HCT116 (cell line): ENCODE measurements around the gene CFL1. TPM values are rescaled to one million over a fixed set of nuclear protein-coding genes. Genes with fewer than 3 reads are reported as not detected.
"Not testable (repeated sequence)": the region's sequence is repeated elsewhere in the genome, so short reads cannot be mapped to it uniquely, and the experiment has no call there.

Source experiments
- ATAC-seq: fragments of 200-7000 bp; cut with Tn5 transposase; 2 replicates; pipeline ENCODE4 v1.9.1; 2020; ENCODE audit warnings: mild to moderate bottlenecking, moderate library complexity
- BruUV-seq: library from RNA; stranded (reverse); fragments of 400-500 nt; replicated peaks from 2 replicates; lab custom pipeline; 2021; lab: Mats Ljungman, UMichigan
- CTCF ChIA-PET: fragments of 300-600 bp; sonication (Branson Sonifier 250); formaldehyde crosslinking; loops from one replicate; lab custom pipeline; 2021; ENCODE audit warnings: antibody characterized with exemption; lab: Charles Lee
- POLR2A ChIA-PET: fragments of 300-600, 350-600 bp; sonication (Branson Sonifier 250); formaldehyde crosslinking; loops from one replicate; lab custom pipeline; 2021; ENCODE audit warnings: antibody characterized with exemption; lab: Charles Lee
- RAD21 ChIA-PET, 2 experiments: fragments of 300-600 bp; sonication (Branson Sonifier 250); formaldehyde crosslinking; loops; one replicate each; lab custom pipeline; 2023; ENCODE audit warnings: low total read pairs in 2 of 2; ENCODE audit not compliant: uncharacterized antibody in 2 of 2, unreplicated experiment in 2 of 2, low non-redundant PET in 1 of 2; lab: Charles Lee
- DNase-seq: peaks from one replicate; pipeline ENCODE4 v3.0.0-alpha.2; 2010; ENCODE audit warnings: low read depth, low spot score
- H2AFZ ChIP-seq: fragments of 200-600 bp; shearing (Covaris generic), sonication (generic); 2 replicates; pipeline ENCODE4 v1.6.1; 2017; ENCODE audit warnings: low read depth, mixed run types, mixed read lengths, antibody characterized with exemption, low read length; ENCODE audit not compliant: poor library complexity, severe bottlenecking
- H3K27ac ChIP-seq: 2 replicates; pipeline ENCODE4 v1.5.1; 2012; ENCODE audit warnings: low read depth, low read length
- H3K27me3 ChIP-seq: fragments of 200-600 bp; sonication (generic); 2 replicates; pipeline ENCODE4 v1.6.1; 2016; ENCODE audit warnings: mixed run types, low read length, mixed read lengths; ENCODE audit not compliant: insufficient read depth
- H3K36me3 ChIP-seq, 2 experiments: fragments of 200-500 bp in 1 of 2; fragments of 200-600 bp in 1 of 2; sonication (Bioruptor generic) in 1 of 2; sonication (generic) in 1 of 2; 2 replicates each; pipeline versions ENCODE4 v1.5.1 to v1.6.1; 2014 to 2016; ENCODE audit warnings: low read length in 2 of 2, inconsistent platforms in 1 of 2, mixed read lengths in 1 of 2, mixed run types in 1 of 2; ENCODE audit not compliant: insufficient read depth in 2 of 2, control insufficient read depth in 1 of 2
- H3K4me1 ChIP-seq, 2 experiments: fragments of 200-600 bp in 1 of 2; sonication (generic) in 1 of 2; 2 replicates each; pipeline versions ENCODE4 v1.5.1 to v1.6.1; 2012 to 2017; ENCODE audit warnings: low read length in 2 of 2, inconsistent platforms in 1 of 2, mild to moderate bottlenecking in 1 of 2, mixed read lengths in 1 of 2, mixed run types in 1 of 2, moderate library complexity in 1 of 2; ENCODE audit not compliant: insufficient read depth in 2 of 2, control insufficient read depth in 1 of 2
- H3K4me2 ChIP-seq: fragments of 200-600 bp; sonication (generic); 2 replicates; pipeline ENCODE4 v1.6.1; 2017; ENCODE audit warnings: mixed run types, low read length, mixed read lengths
- H3K4me3 ChIP-seq, 2 experiments: fragments of 200-600 bp in 1 of 2; sonication (generic) in 1 of 2; replicated peaks in 1 of 2; 2 replicates each; pipeline ENCODE4 v1.5.1; 2011 to 2016; ENCODE audit warnings: low read length in 2 of 2, control low read depth in 1 of 2, low read depth in 1 of 2, mild to moderate bottlenecking in 1 of 2, mixed read lengths in 1 of 2, mixed run types in 1 of 2
- H3K79me2 ChIP-seq: fragments of 200-600 bp; sonication (generic); 2 replicates; pipeline ENCODE4 v1.6.1; 2017; ENCODE audit warnings: mild to moderate bottlenecking, mixed run types, low read length, moderate library complexity, mixed read lengths; ENCODE audit not compliant: insufficient read depth
- H3K9ac ChIP-seq: fragments of 200-600 bp; sonication (generic); 2 replicates; pipeline ENCODE4 v1.6.1; 2016; ENCODE audit warnings: low read length, mixed read lengths
- H3K9me2 ChIP-seq: fragments of 200-600 bp; sonication (generic), shearing (Covaris generic); 2 replicates; pipeline ENCODE4 v1.6.1; 2017; ENCODE audit warnings: mixed run types, mild to moderate bottlenecking, moderate library complexity; ENCODE audit not compliant: insufficient read depth
- H3K9me3 ChIP-seq, 2 experiments: fragments of 200-500 bp in 1 of 2; fragments of 200-600 bp in 1 of 2; sonication (Bioruptor generic) in 1 of 2; sonication (generic) in 1 of 2; 2 replicates each; pipeline ENCODE4 v1.6.1; 2014 to 2017; ENCODE audit warnings: low read length in 2 of 2, mixed read lengths in 2 of 2, inconsistent platforms in 1 of 2, low read depth in 1 of 2, mild to moderate bottlenecking in 1 of 2, mixed run types in 1 of 2, moderate library complexity in 1 of 2; ENCODE audit not compliant: control insufficient read depth in 1 of 2, insufficient read depth in 1 of 2
- H4K20me1 ChIP-seq: fragments of 200-600 bp; sonication (generic), shearing (Covaris generic); 2 replicates; pipeline ENCODE4 v1.6.1; 2017; ENCODE audit warnings: mixed run types, mild to moderate bottlenecking, moderate library complexity; ENCODE audit not compliant: insufficient read depth
- ATF3 ChIP-seq: IDR thresholded peaks from 2 replicates; pipeline ENCODE4 v1.6.1; 2012
- MAX ChIP-seq: IDR thresholded peaks from 2 replicates; pipeline ENCODE4 v1.6.1; 2012
- intact Hi-C: fragments of 100-400 bp; cut with micrococcal nuclease; formaldehyde crosslinking; loops from 2 replicates; pipeline ENCODE4 v1.10.0; 2022
- total RNA-seq: library from RNA; stranded (reverse); gene quantifications from one replicate; pipeline ENCODE4 v1.2.1, GENCODE V29; 2021; ENCODE audit not compliant: unreplicated experiment
- TF ChIP-seq, protein P1 (sequence below): IDR thresholded peaks from 2 replicates; pipeline ENCODE4 v1.6.1; 2012; ENCODE audit warnings: low read depth

Gene CFL1
- total RNA-seq, 1 experiment from 2014 or later: 1,270 TPM

DNA sequence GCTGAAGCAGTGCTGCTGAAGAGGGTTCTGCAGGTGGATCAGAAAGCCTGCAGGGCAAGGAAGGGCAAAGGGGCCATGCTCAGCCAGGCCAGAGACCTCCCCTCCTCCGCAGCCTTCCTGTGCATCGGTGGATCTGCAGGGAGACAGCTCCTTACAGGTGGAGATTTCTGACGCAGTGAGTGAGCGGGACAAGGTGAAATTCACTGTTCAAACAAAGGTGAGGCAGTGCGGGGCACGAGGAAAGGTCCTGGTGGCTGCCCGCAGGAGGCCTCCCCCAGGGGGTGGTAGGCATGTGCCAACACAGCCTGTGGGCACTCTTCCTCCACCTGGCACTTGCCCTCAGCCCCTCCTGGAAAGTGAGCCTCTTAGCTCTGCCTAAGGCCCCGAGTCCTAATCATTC is 8.6 kb downstream of the CFL1 start (continued):
- TF ChIP-seq, protein P1, sequence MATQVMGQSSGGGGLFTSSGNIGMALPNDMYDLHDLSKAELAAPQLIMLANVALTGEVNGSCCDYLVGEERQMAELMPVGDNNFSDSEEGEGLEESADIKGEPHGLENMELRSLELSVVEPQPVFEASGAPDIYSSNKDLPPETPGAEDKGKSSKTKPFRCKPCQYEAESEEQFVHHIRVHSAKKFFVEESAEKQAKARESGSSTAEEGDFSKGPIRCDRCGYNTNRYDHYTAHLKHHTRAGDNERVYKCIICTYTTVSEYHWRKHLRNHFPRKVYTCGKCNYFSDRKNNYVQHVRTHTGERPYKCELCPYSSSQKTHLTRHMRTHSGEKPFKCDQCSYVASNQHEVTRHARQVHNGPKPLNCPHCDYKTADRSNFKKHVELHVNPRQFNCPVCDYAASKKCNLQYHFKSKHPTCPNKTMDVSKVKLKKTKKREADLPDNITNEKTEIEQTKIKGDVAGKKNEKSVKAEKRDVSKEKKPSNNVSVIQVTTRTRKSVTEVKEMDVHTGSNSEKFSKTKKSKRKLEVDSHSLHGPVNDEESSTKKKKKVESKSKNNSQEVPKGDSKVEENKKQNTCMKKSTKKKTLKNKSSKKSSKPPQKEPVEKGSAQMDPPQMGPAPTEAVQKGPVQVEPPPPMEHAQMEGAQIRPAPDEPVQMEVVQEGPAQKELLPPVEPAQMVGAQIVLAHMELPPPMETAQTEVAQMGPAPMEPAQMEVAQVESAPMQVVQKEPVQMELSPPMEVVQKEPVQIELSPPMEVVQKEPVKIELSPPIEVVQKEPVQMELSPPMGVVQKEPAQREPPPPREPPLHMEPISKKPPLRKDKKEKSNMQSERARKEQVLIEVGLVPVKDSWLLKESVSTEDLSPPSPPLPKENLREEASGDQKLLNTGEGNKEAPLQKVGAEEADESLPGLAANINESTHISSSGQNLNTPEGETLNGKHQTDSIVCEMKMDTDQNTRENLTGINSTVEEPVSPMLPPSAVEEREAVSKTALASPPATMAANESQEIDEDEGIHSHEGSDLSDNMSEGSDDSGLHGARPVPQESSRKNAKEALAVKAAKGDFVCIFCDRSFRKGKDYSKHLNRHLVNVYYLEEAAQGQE: no peak
- TF ChIP-seq MAX (no peak), ATF3 (no peak)

GRCh38 chr11:65848693-65849092 is 9.3 kb downstream of the CFL1 start:
- BruUV-seq, H4K20me1 ChIP-seq, H3K9me2 ChIP-seq, RAD21 ChIA-PET, H3K9ac ChIP-seq, ATAC-seq, H3K27me3 ChIP-seq, H3K4me1 ChIP-seq, H3K4me2 ChIP-seq, DNase-seq, H3K4me3 ChIP-seq, H3K27ac ChIP-seq, intact Hi-C loops, H3K9me3 ChIP-seq, H3K79me2 ChIP-seq, H2AFZ ChIP-seq: not testable (repeated sequence)
- H3K36me3 ChIP-seq: peaks cover 6 to 25% of the 10 kb centered on the region in 2 experiments
- ChIA-PET CTCF (interaction anchor here (1.2 to 2.4 kb wide), 2 partner anchors 11 to 69 kb away, joined by 3 to 9 read pairs; partner anchors contain the start of gene MUS81), POLR2A (interaction anchor here (1.7 to 4.2 kb wide), 2 partner anchors 9 to 11 kb away, joined by 4 to 16 read pairs; partner anchors contain the start of gene CFL1)
